GM12892 (cell line): ENCODE measurements around the gene CABYR.

Source experiments
- POLR2A ChIP-seq: IDR thresholded peaks from 2 replicates; pipeline ENCODE4 v1.6.1; 2011; ENCODE audit warnings: low read depth, low read length, control low read depth
- TAF1 ChIP-seq: IDR thresholded peaks from 2 replicates; pipeline ENCODE4 v1.6.1; 2011; ENCODE audit warnings: low read depth, mild to moderate bottlenecking, control low read depth, low read length, borderline replicate concordance

- TF ChIP-seq POLR2A (no peak), TAF1 (no peak)
Measured at GRCh38 chr18:24176727-24177416, 38.0 kb downstream of the CABYR start.
